Left ventricle myocardium inferior (tissue), 1 donor: ENCODE data around the gene OPHN1. TPM values are rescaled to one million over a fixed set of nuclear protein-coding genes. Genes with fewer than 3 reads are reported as not detected.

Experiments used
- DNase-seq: peaks from one replicate; pipeline ENCODE4 v3.0.0-alpha.2; 2020
- H3K27ac ChIP-seq: fragments of 200-600 bp; replicated peaks from 2 replicates; pipeline ENCODE4 v1.8.0; 2021
- H3K27me3 ChIP-seq: fragments of 200-600 bp; 2 replicates; pipeline ENCODE4 v1.8.0; 2021; ENCODE audit warnings: low read depth
- H3K36me3 ChIP-seq: fragments of 200-600 bp; 2 replicates; pipeline ENCODE4 v1.8.0; 2021
- H3K4me1 ChIP-seq: fragments of 200-600 bp; 2 replicates; pipeline ENCODE4 v1.8.0; 2021
- H3K4me3 ChIP-seq: fragments of 200-600 bp; 2 replicates; pipeline ENCODE4 v1.8.0; 2021; ENCODE audit warnings: mild to moderate bottlenecking, moderate library complexity
- H3K9me3 ChIP-seq: fragments of 200-600 bp; replicated peaks from 2 replicates; pipeline ENCODE4 v1.8.0; 2021
- CTCF ChIP-seq: fragments of 200-600 bp; IDR thresholded peaks from 2 replicates; pipeline ENCODE4 v1.8.0; 2021; ENCODE audit warnings: antibody characterized with exemption, mild to moderate bottlenecking, borderline replicate concordance
- intact Hi-C: fragments of 100-400 bp; cut with micrococcal nuclease; formaldehyde crosslinking; loops from one replicate; pipeline ENCODE4 v1.11.0; 2022
- total RNA-seq: library from RNA; stranded (reverse); fragmentation: NEBNext Ultra II Directional; extraction: Animal tissue kit (Norgen Biotek cat#: 25700); gene quantifications from one replicate; pipeline ENCODE4 v1.2.1, GENCODE V29; 2021
- donor health status: DM: no; HTN: yes; CAD: no; lungs with severe emphysema.

The OPHN1 gene
- total RNA-seq, 1 donor from 2014 or later: 5.0 TPM

GRCh38 chrX:68203211-68203610 is 230.1 kb downstream of the OPHN1 start:
- H3K27ac ChIP-seq: no peak overlapping the region
- intact Hi-C loops: no loop called here

GRCh38 chrX:68199062-68199848 is 234.0 kb downstream of the OPHN1 start:
- Histone ChIP-seq H3K27ac (no peak overlapping the region), H3K4me3 (no peak overlapping the region), H3K36me3 (no peaks in the 10 kb centered on the region), H3K27me3 (no peaks in the 10 kb centered on the region), H3K9me3 (no peaks in the 10 kb centered on the region), H3K4me1 (no peaks in the 10 kb centered on the region)
- no peak for DNase-seq
- intact Hi-C loops: loop anchor here (5.0 kb wide), 1 partner anchor 263 kb away; no protein-coding TSS in a partner anchor
- no peak for TF ChIP-seq CTCF

More at GRCh38 chrX:68203211-68203610, 230.1 kb downstream of the OPHN1 start:
- Histone ChIP-seq H3K27me3 (no peaks in the 10 kb centered on the region), H3K9me3 (no peaks in the 10 kb centered on the region), H3K36me3 (no peaks in the 10 kb centered on the region), H3K4me3 (no peak overlapping the region), H3K4me1 (no peaks in the 10 kb centered on the region)
- DNase-seq: no peak
- TF ChIP-seq CTCF: no peak

- no peaks in the 10 kb centered on the region for H3K4me1 ChIP-seq
- no peak overlapping the region for H3K27ac ChIP-seq
- H3K9me3 ChIP-seq: no peaks in the 10 kb centered on the region
- H3K4me3 ChIP-seq: no peak overlapping the region
- H3K27me3 ChIP-seq: no peaks in the 10 kb centered on the region
- intact Hi-C loops: loop anchor here (5.0 kb wide), 1 partner anchor 265 kb away; no protein-coding TSS in a partner anchor
- H3K36me3 ChIP-seq: no peaks in the 10 kb centered on the region
- DNase-seq: no peak
- peak; percentile 70 for TF ChIP-seq CTCF
Observed at GRCh38 chrX:68196939-68197791, 236.1 kb downstream of the OPHN1 start.

GRCh38 chrX:68195561-68195960 is 237.7 kb downstream of the OPHN1 start:
- no peak overlapping the region for H3K27ac ChIP-seq
- H3K9me3 ChIP-seq: no peaks in the 10 kb centered on the region
- intact Hi-C loops: loop anchor here (5.0 kb wide), 1 partner anchor 267 kb away; no protein-coding TSS in a partner anchor
- no peaks in the 10 kb centered on the region for H3K27me3 ChIP-seq
- no peaks in the 10 kb centered on the region for H3K4me1 ChIP-seq
- no peaks in the 10 kb centered on the region for H3K36me3 ChIP-seq
- no peak overlapping the region for H3K4me3 ChIP-seq
- TF ChIP-seq CTCF: no peak
- DNase-seq: no peak

GRCh38 chrX:68193786-68194185 is 239.5 kb downstream of the OPHN1 start:
- intact Hi-C loops: no loop called here
- Histone ChIP-seq H3K27me3 (no peaks in the 10 kb centered on the region), H3K27ac (no peak overlapping the region), H3K4me1 (no peaks in the 10 kb centered on the region), H3K9me3 (no peaks in the 10 kb centered on the region), H3K4me3 (no peak overlapping the region), H3K36me3 (no peaks in the 10 kb centered on the region)
- DNase-seq: no peak
- TF ChIP-seq CTCF: no peak
